Fibroblast of villous mesenchyme (primary cell): ENCODE measurements around the gene SPATA20. TPM values are rescaled to one million over a fixed set of nuclear protein-coding genes. Genes with fewer than 3 reads are reported as not detected.

Experiments
- DNase-seq: peaks from one replicate; pipeline ENCODE4 v3.0.0-alpha.2; 2010; ENCODE audit warnings: low read depth
- H3K4me3 ChIP-seq: 2 replicates; pipeline ENCODE4 v1.5.1; 2011; ENCODE audit warnings: low read depth, mild to moderate bottlenecking, low read length
- CTCF ChIP-seq: IDR thresholded peaks from 2 replicates; pipeline ENCODE4 v1.5.1; 2012; ENCODE audit warnings: low read depth, mild to moderate bottlenecking, low read length; ENCODE audit not compliant: insufficient read depth
- total RNA-seq: library from RNA; depleted of rRNA; stranded (reverse); fragments of >200 nt; gene quantifications from 2 replicates; pipeline ENCODE4 v1.2.3, GENCODE V29; 2012

The SPATA20 gene
- total RNA-seq, 1 donor, result 102 TPM

GRCh38 chr17:50562242-50563091, 15.5 kb downstream of the SPATA20 start:
- no peak overlapping the region for H3K4me3 ChIP-seq
- TF ChIP-seq CTCF, result no peak
- DNase-seq, result no peak

GRCh38 chr17:50563092-50563511, 16.1 kb downstream of the SPATA20 start:
- no peak overlapping the region for H3K4me3 ChIP-seq
- TF ChIP-seq CTCF, result no peak
- DNase-seq, result no peak

- no peak for TF ChIP-seq CTCF
- no peak overlapping the region for H3K4me3 ChIP-seq
- DNase-seq, result peak; percentile 54
Observed at GRCh38 chr17:50564916-50565315, 17.9 kb downstream of the SPATA20 start.

- TF ChIP-seq CTCF, result no peak
- DNase-seq, result no peak
Observed at GRCh38 chr17:50565402-50566350, 18.7 kb downstream of the SPATA20 start.

GRCh38 chr17:50566886-50567285, 19.9 kb downstream of the SPATA20 start:
- no peak for TF ChIP-seq CTCF
- DNase-seq, result no peak
- H3K4me3 ChIP-seq, result no peak overlapping the region

More at GRCh38 chr17:50565402-50566350, 18.7 kb downstream of the SPATA20 start:
- H3K4me3 ChIP-seq, result no peak overlapping the region

GRCh38 chr17:50568659-50569058, 21.7 kb downstream of the SPATA20 start:
- no peak for TF ChIP-seq CTCF
- no peak overlapping the region for H3K4me3 ChIP-seq
- DNase-seq, result no peak
